CD14-positive monocyte (primary cell): Measurements from ENCODE around the gene ANKRD40CL. TPM values are rescaled to one million over a fixed set of nuclear protein-coding genes. Genes with fewer than 3 reads are reported as not detected.

Experiments
- DNase-seq, 3 donors: peaks; one replicate each; pipeline ENCODE4 v3.0.0-alpha.2; 2011 to 2022
- H2AFZ ChIP-seq: 2 replicates; pipeline ENCODE4 v1.6.0; 2012; ENCODE audit warnings: mild to moderate bottlenecking, low read depth, low read length, inconsistent platforms; ENCODE audit not compliant: insufficient read depth, poor library complexity, severe bottlenecking
- H3K27ac ChIP-seq, 2 donors: 1 replicate in 1 of 2; 2 replicates in 1 of 2; pipeline ENCODE4 v1.5.1; 2012 to 2013; ENCODE audit warnings: low read length in 2 of 2, control low read depth in 1 of 2, inconsistent platforms in 1 of 2, low read depth in 1 of 2, mild to moderate bottlenecking in 1 of 2
- H3K27me3 ChIP-seq, 2 donors: one replicate each; pipeline versions ENCODE4 v1.6.0 to v1.6.1; 2011 to 2013; ENCODE audit warnings: low read length in 2 of 2; ENCODE audit not compliant: control insufficient read depth in 2 of 2, insufficient read depth in 2 of 2
- H3K36me3 ChIP-seq, 2 donors: replicated peaks in 1 of 2; 1 replicate in 1 of 2; 2 replicates in 1 of 2; pipeline versions ENCODE4 v1.5.1 to v1.6.1; 2012 to 2013; ENCODE audit warnings: low read length in 2 of 2, control low read depth in 1 of 2, inconsistent platforms in 1 of 2, mild to moderate bottlenecking in 1 of 2; ENCODE audit not compliant: insufficient read depth in 2 of 2, control insufficient read depth in 1 of 2
- H3K4me1 ChIP-seq, 2 donors: 1 replicate in 1 of 2; 2 replicates in 1 of 2; pipeline versions ENCODE4 v1.5.1 to v1.6.1; 2012 to 2013; ENCODE audit warnings: low read length in 2 of 2, control low read depth in 1 of 2, inconsistent platforms in 1 of 2, mild to moderate bottlenecking in 1 of 2, moderate library complexity in 1 of 2; ENCODE audit not compliant: insufficient read depth in 2 of 2, control insufficient read depth in 1 of 2
- H3K4me2 ChIP-seq: replicated peaks from 2 replicates; pipeline ENCODE3; 2012; ENCODE audit warnings: low read length, moderate library complexity, mild to moderate bottlenecking; ENCODE audit not compliant: poor library complexity, severe bottlenecking; ENCODE audit errors: extremely low read depth
- H3K4me3 ChIP-seq, 3 experiments: fragments of 200-600 bp in 1 of 3; sonication (generic) in 1 of 3; replicated peaks in 1 of 3; 1 replicate in 2 of 3; 2 replicates in 1 of 3; pipeline ENCODE4 v1.5.1; 2011 to 2013; ENCODE audit warnings: low read length in 3 of 3, mild to moderate bottlenecking in 3 of 3, control low read depth in 2 of 3, low read depth in 2 of 3, inconsistent platforms in 1 of 3, moderate library complexity in 1 of 3
- H3K79me2 ChIP-seq: 2 replicates; pipeline ENCODE4 v1.6.0; 2012; ENCODE audit warnings: mild to moderate bottlenecking, control low read depth, inconsistent platforms, low read length, moderate library complexity; ENCODE audit not compliant: insufficient read depth
- H3K9ac ChIP-seq: 2 replicates; pipeline ENCODE4 v1.6.0; 2017; ENCODE audit warnings: low read length, mild to moderate bottlenecking; ENCODE audit not compliant: insufficient read depth, poor library complexity, severe bottlenecking
- H3K9me3 ChIP-seq, 2 donors: replicated peaks in 1 of 2; 1 replicate in 1 of 2; 2 replicates in 1 of 2; pipeline versions ENCODE4 v1.5.1 to v1.6.1; 2012 to 2013; ENCODE audit warnings: low read length in 2 of 2, control low read depth in 1 of 2; ENCODE audit not compliant: control insufficient read depth in 1 of 2, insufficient read depth in 1 of 2
- H4K20me1 ChIP-seq: 2 replicates; pipeline ENCODE4 v1.6.0; 2012; ENCODE audit warnings: mild to moderate bottlenecking, low read length, control low read depth, moderate library complexity; ENCODE audit not compliant: insufficient read depth
- H3K27ac Mint-ChIP-seq, 7 donors: one replicate each; pipeline ENCODE4 v1.8.0; 2020; ENCODE audit warnings: mild to moderate bottlenecking in 7 of 7, mixed read lengths in 7 of 7, moderate library complexity in 6 of 7, inconsistent platforms in 2 of 7
- H3K27me3 Mint-ChIP-seq, 3 donors: one replicate each; pipeline ENCODE4 v1.8.0; 2021 to 2022; ENCODE audit warnings: low read depth in 3 of 3, mild to moderate bottlenecking in 3 of 3, mixed read lengths in 3 of 3, moderate library complexity in 3 of 3, inconsistent platforms in 1 of 3
- H3K36me3 Mint-ChIP-seq, 2 donors: one replicate each; pipeline ENCODE4 v1.8.0; 2020; ENCODE audit warnings: mixed read lengths in 2 of 2, inconsistent platforms in 1 of 2, mild to moderate bottlenecking in 1 of 2
- H3K4me1 Mint-ChIP-seq: one replicate; pipeline ENCODE4 v1.8.0; 2020; ENCODE audit warnings: mild to moderate bottlenecking, mixed read lengths
- H3K4me3 Mint-ChIP-seq, 2 donors: one replicate each; pipeline ENCODE4 v1.8.0; 2020; ENCODE audit warnings: mild to moderate bottlenecking in 2 of 2, mixed read lengths in 2 of 2, moderate library complexity in 1 of 2
- H3K9me3 Mint-ChIP-seq, 7 donors: one replicate each; pipeline ENCODE4 v1.8.0; 2020 to 2022; ENCODE audit warnings: mixed read lengths in 7 of 7, mild to moderate bottlenecking in 6 of 7, moderate library complexity in 6 of 7, inconsistent platforms in 2 of 7
- CTCF ChIP-seq: fragments of 200-600 bp; IDR thresholded peaks from one replicate; pipeline ENCODE4 v1.8.0; 2022; ENCODE audit warnings: antibody characterized with exemption, mild to moderate bottlenecking
- WGBS: methylation state at CpG from one replicate; pipeline ENCODE4 v1.1.5; 2013; ENCODE audit warnings: missing lambda C conversion rate; ENCODE audit not compliant: insufficient coverage; 5-methylcytosine and 5-hydroxymethylcytosine counted together
- intact Hi-C, 2 donors: fragments of 100-400 bp; cut with micrococcal nuclease; formaldehyde crosslinking; loops; one replicate each; pipeline versions ENCODE4 v1.15.0 to v1.15.1; 2023
- polyA plus RNA-seq, 3 donors: library from polyadenylated mRNA; depleted of rRNA in 1 of 3; unstranded in 2 of 3; stranded (reverse) in 1 of 3; fragments of 300-500 nt in 2 of 3; fragments of >200 nt in 1 of 3; fragmentation: Illumina TruSeq in 2 of 3; gene quantifications; 1 replicate in 2 of 3; 2 replicates in 1 of 3; pipeline ENCODE4 v1.2.3, GENCODE V29; 2012 to 2021

Gene ANKRD40CL
- polyA plus RNA-seq, 3 donors: not detected

- H3K9me3 Mint-ChIP-seq: no peaks in the 10 kb centered on the region
- H3K9me3 ChIP-seq: no peaks in the 10 kb centered on the region
- no peak overlapping the region for H3K9ac ChIP-seq
- intact Hi-C loops: no loop called here
- no peak for DNase-seq
- peaks cover 39% of the 10 kb centered on the region for H3K4me1 Mint-ChIP-seq
- H3K27ac Mint-ChIP-seq: peak overlapping the region; percentile 78 to 94 (median 89)
- peaks cover 1 to 3% (median 2%) of the 10 kb centered on the region in 3 donors for H3K27me3 Mint-ChIP-seq
- no peaks in the 10 kb centered on the region for H3K36me3 Mint-ChIP-seq
- H3K27ac ChIP-seq: peak overlapping the region; percentile 45 to 88
- H3K4me3 ChIP-seq: peak overlapping the region in 1 of 3 experiments; percentile 55
- no peak overlapping the region for H3K4me3 Mint-ChIP-seq
- no peaks in the 10 kb centered on the region for H3K27me3 ChIP-seq
- H2AFZ ChIP-seq: peak overlapping the region; percentile 22
- H3K4me1 ChIP-seq: peaks cover 36 to 43% of the 10 kb centered on the region in 2 donors
- no peak for TF ChIP-seq CTCF
- H3K4me2 ChIP-seq: peak overlapping the region; percentile 65
- WGBS: 100% methylated on average over 1 of the region's 2 CpGs
- H3K79me2 ChIP-seq: no peaks in the 10 kb centered on the region
- H4K20me1 ChIP-seq: no peaks in the 10 kb centered on the region
- no peaks in the 10 kb centered on the region for H3K36me3 ChIP-seq
These were observed 2.6 kb downstream of the ANKRD40CL start for GRCh38 chr17:50764734-50765149.

- Histone ChIP-seq H3K36me3 (no peaks in the 10 kb centered on the region), H2AFZ (peak overlapping the region; percentile 82), H3K4me1 (peaks cover 36 to 43% of the 10 kb centered on the region in 2 donors), H3K79me2 (no peaks in the 10 kb centered on the region), H3K9me3 (no peaks in the 10 kb centered on the region), H4K20me1 (no peaks in the 10 kb centered on the region), H3K27me3 (no peaks in the 10 kb centered on the region), H3K27ac (peak overlapping the region in 1 of 2 donors; percentile 88), H3K9ac (no peak overlapping the region), H3K4me3 (peak overlapping the region in 1 of 3 experiments; percentile 77), H3K4me2 (peak overlapping the region; percentile 64)
- DNase-seq: no peak
- Mint-ChIP-seq H3K9me3 (no peaks in the 10 kb centered on the region), H3K36me3 (no peaks in the 10 kb centered on the region), H3K27ac (peak overlapping the region; percentile 95 to 99 (median 99)), H3K4me3 (no peak overlapping the region), H3K4me1 (peaks cover 39% of the 10 kb centered on the region), H3K27me3 (peaks cover 1 to 3% (median 2%) of the 10 kb centered on the region in 3 donors)
- intact Hi-C loops: no loop called here
- WGBS: no CpG with 5 or more reads among the region's 2 CpGs
- no peak for TF ChIP-seq CTCF
These were observed 3.4 kb downstream of the ANKRD40CL start for GRCh38 chr17:50763716-50764475.
